GDM1 (cell line): ENCODE measurements around the gene SUMO3.
A peak's percentile ranks its signal among the peaks of the same experiment; 100 is the strongest.

Source experiments
- DNase-seq: peaks from one replicate; lab custom pipeline; 2025; lab: John Stamatoyannopoulos, UW

The SUMO3 gene

GRCh38 chr21:44817914-44818639 is at the start of gene SUMO3:
Gene SUMO3 (minus strand): TSS chr21:44818062. CDS start chr21:44817968, 94 bp downstream.
- peak; percentile 84 for DNase-seq

DNA sequence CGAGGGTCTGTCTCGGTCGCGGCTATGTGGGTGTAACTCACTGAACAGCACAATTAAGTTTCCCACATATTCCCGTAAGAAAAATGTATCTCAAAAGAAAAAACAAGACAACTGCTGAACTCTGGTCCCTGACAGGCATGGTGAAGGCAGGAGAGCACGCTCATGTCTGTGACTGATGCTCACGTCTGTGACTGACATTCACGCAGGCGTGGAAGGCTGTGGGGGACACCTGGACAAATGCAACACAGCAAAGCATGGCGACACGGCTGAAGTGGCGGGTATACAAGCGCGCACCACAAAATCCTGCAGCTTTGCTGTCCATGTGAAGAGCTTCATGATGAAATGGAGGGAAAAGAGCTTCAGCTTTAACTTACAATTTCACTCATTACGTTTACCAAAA is 49.6 kb upstream of the SUMO3 start:
- DNase-seq: no peak

GRCh38 chr21:44866780-44867179 is 48.9 kb upstream of the SUMO3 start:
- no peak for DNase-seq

GRCh38 chr21:44865561-44866280 is 47.9 kb upstream of the SUMO3 start:
- DNase-seq: peak; percentile 45

DNA sequence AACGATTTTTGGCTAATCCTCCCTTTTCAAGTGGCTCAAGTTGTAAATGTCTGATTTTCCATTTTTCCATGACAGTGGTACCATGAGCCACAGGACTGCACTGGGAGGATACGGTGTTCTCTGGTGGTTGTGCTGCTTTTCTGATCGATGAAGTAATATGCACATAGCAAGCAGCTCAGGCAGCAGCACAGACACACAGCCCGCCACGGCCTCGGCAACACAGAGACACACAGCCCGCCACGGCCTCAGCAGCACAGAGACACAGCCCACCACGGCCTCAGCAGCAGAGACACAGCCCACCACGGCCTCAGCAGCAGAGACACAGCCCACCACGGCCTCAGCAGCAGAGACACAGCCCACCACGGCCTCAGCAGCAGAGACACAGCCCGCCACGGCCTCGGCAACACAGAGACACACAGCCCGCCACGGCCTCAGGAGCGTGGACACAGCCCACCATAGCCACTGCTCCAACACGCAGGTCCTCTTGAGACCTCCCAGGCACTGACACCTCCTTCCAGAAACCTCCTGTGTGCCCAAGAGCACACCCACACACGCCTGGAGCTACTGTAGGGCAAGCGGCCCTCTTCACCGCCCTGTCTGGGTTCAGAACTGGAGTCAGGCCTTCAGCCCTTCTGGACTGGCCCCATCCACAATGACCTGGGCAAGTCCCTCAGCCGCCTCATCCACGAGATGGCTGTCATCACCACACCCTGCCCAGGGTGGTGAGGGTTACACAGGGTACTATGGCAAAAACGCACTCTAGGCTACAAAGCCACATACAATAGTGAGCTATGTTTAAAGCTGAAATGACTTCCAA is 45.2 kb upstream of the SUMO3 start:
- no peak for DNase-seq

DNA sequence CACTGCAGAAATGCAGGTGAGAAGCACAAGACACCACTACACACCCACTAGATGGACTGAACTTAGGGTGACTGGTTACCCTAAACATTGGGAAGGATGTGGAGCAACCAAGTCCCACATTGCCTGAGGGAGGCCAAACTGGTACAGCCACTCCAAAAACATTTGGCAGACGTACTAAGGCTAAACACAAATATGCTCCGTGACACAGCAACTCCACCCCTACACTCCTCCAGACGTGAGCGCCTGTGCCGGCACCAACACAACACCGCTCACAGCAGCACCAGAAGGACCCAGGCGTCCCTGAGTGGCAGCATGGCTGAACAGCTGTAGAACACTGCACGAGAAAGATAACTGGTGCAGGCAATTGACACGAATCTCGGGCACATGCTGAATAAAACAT is 40.9 kb upstream of the SUMO3 start:
- no peak for DNase-seq

GRCh38 chr21:44858291-44858690 is 40.4 kb upstream of the SUMO3 start:
- no peak for DNase-seq

- DNase-seq: no peak
These were observed 39.4 kb upstream of the SUMO3 start for GRCh38 chr21:44857127-44857892.

DNA sequence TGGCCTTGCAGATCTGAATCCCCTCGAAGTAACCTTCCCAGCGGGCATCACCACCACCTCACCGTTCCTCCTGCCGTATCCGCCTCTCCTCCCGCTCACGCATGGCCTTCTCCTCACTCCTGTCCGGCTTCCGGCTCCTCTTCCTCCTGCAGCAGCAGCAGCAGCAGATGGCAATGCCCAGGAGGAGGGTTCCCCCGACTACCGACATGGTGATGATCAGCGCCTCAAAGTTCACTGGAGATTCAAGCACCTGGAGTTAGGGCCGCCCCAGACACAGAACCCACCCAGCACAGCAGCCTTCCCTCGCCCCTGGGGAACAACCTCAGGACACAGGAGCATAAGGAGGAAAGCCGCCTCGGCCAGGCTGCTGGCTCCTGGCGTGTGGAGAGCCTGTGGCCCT is 38.3 kb upstream of the SUMO3 start:
- no peak for DNase-seq

DNA sequence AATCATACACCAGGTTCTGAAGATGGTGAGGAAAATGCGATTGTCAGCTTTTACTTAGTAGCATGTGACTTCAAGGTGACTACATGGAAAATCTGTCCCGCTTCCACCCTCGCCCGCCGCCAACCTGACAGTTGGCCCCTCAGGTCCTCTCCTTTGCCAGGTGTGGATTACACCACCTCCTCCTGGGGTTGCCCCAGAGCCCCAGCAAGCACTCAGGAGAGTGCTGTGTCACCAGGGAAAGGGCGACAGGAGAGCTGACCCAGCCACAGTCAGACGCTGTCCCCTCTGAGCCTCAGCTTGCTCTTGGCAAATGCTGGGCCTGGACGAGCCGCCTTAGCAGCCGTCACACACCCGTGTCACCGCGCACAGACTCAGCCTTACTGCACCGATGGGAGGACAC is 37.7 kb upstream of the SUMO3 start:
- DNase-seq: no peak

DNA sequence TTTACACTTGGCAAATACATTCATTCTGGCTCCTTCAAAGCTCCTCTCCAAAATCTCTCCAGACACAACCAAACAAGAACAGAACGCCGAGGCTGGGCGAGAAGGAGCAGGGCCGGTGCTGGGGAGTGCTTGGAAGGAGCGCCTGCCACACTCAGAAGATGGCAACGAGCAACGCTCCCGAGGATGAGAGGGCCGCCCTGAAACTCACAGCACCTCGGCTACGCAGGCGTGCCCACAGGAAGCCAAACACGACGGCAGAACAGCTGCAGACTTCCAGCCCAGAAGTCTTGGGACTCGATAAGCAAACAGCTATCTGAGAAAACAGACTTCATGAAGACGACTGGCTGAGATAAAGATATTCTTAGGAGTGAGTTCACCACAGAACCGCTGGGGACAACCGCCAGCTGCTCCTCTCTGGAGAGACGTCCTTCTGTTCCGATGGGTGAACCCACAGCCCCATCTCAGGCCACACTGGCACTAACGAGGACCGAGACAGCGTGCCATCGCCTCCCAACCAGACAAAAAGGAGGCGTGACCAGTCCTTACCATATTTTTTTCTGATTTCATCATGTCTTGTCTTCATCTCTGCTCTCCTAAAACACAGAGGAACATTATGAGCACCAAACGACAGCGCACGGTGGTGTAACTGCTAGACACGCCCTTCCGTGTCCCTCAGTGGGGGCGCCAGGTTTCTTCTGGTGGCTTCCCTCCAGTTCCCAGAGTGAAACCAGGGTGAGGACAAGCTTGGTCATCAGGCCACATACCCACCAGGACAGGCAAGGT is 37.0 kb upstream of the SUMO3 start:
- peak; percentile 95 for DNase-seq

GRCh38 chr21:44854391-44854663 is 36.5 kb upstream of the SUMO3 start:
- DNase-seq: no peak

- no peak for DNase-seq
These were observed 35.9 kb upstream of the SUMO3 start for GRCh38 chr21:44853601-44854390.

GRCh38 chr21:44850905-44851657 is 33.2 kb upstream of the SUMO3 start:
- no peak for DNase-seq

DNA sequence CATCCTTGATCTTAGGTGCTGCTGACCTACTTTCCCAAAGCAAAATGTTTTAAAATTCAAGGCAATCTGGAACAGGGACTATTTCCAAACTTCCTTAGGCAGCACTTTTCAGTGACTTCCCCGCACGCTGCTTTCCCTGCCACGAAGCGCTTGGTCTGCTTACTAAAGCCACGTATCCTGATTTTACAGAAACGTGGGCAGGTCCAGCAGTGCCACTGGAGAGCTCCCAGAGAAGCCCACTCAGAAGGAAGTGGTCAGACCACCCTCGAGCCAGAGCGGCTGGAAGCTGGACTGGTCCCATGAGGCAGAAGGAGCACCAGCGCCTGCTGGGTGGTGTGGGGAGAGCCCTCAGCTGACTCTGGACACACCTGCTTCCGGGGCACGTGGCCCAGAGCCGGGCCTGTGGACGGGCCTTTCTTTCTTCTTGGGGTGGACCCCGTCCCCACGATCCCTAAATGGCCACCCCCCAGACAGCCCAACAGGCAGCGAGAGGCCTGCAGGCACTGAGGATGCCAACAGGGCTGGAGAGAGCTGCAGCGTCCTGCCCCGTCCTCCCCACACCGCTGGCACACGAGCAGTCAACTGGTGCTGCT is 32.4 kb upstream of the SUMO3 start:
- DNase-seq: no peak

DNA sequence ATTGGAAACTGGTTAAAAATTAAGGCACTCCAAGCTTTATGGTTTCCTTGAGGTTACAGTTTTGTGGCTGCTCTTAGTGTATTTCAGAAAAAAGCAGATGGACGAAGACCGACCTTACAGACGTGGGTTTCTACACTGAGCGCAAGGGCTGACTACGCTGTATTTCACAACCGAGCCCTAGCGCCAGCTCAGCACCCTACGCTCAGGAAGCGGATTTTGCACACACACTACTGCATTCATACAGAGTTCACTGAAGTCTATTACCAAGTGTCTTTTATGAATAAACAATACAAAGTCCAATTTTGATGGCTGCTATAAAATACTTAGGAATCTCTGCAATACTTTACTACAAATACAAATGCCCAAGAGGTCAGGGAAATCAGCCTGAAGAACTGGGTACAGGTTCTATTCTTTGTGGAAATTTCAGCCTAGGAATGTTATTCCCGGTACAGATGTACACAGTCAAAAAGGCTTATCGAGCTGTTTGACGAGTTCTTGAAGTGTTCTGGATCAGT is 31.8 kb upstream of the SUMO3 start:
- DNase-seq: no peak

GRCh38 chr21:44848821-44849521 is 31.1 kb upstream of the SUMO3 start:
- no peak for DNase-seq

- no peak for DNase-seq
These were observed 29.6 kb upstream of the SUMO3 start for GRCh38 chr21:44847261-44848056.
